ENCODE results near the gene RAPGEF5.

Gene RAPGEF5

GRCh38 chr7:22356701-22357310 lies at the start of gene RAPGEF5:
TSS of gene RAPGEF5 (minus strand) at chr7:22357154. CDS start at chr7:22357060, 94 bp downstream.
- H3K27me3 ChIP-seq (ENCODE audit: insufficient read depth, low read depth, severe bottlenecking): no peaks in the 10 kb centered on the region
- DNase-seq: peak; percentile 52
- peaks cover 6% of the 10 kb centered on the region for H3K9me3 ChIP-seq (ENCODE audit: severe bottlenecking)
- no peaks in the 10 kb centered on the region; the same call in 1 of the 2 replicates for H3K36me3 ChIP-seq
- H3K27ac ChIP-seq: peak within 1 kb of the TSS; percentile 41; the same call in 1 of the 2 replicates
- no peak for TF ChIP-seq CTCF (IDR thresholded peaks at IDR 0.05; ENCODE audit: low read depth, low read length)
- peak within 1 kb of the TSS; percentile 63 for H3K4me3 ChIP-seq (ENCODE audit: low read depth, low read length)

- Histone ChIP-seq H3K27me3 (ENCODE audit: insufficient read depth, low read depth, severe bottlenecking) (no peaks in the 10 kb centered on the region), H3K36me3 (no peaks in the 10 kb centered on the region), H3K4me3 (ENCODE audit: low read depth, low read length) (no peak overlapping the region), H3K9me3 (ENCODE audit: severe bottlenecking) (no peaks in the 10 kb centered on the region), H3K27ac (no peak overlapping the region)
- peak; percentile 22 for DNase-seq
- TF ChIP-seq CTCF (IDR thresholded peaks at IDR 0.05; ENCODE audit: low read depth, low read length): no peak
Observed at GRCh38 chr7:22406715-22407114, 49.8 kb upstream of the RAPGEF5 start.

GRCh38 chr7:22404421-22405023 lies 47.6 kb upstream of the RAPGEF5 start:
- no peak for TF ChIP-seq CTCF (IDR thresholded peaks at IDR 0.05; ENCODE audit: low read depth, low read length)
- Histone ChIP-seq H3K36me3 (no peaks in the 10 kb centered on the region), H3K27me3 (ENCODE audit: insufficient read depth, low read depth, severe bottlenecking) (no peaks in the 10 kb centered on the region), H3K4me3 (ENCODE audit: low read depth, low read length) (no peak overlapping the region), H3K9me3 (ENCODE audit: severe bottlenecking) (no peaks in the 10 kb centered on the region), H3K27ac (no peak overlapping the region)
- no peak for DNase-seq

GRCh38 chr7:22403344-22403743 lies 46.4 kb upstream of the RAPGEF5 start:
- DNase-seq: no peak
- Histone ChIP-seq H3K27ac (no peak overlapping the region), H3K27me3 (ENCODE audit: insufficient read depth, low read depth, severe bottlenecking) (no peaks in the 10 kb centered on the region), H3K4me3 (ENCODE audit: low read depth, low read length) (no peak overlapping the region), H3K9me3 (ENCODE audit: severe bottlenecking) (no peaks in the 10 kb centered on the region), H3K36me3 (no peaks in the 10 kb centered on the region)
- no peak for TF ChIP-seq CTCF (IDR thresholded peaks at IDR 0.05; ENCODE audit: low read depth, low read length)

- Histone ChIP-seq H3K4me3 (ENCODE audit: low read depth, low read length) (no peak overlapping the region), H3K27ac (no peak overlapping the region), H3K9me3 (ENCODE audit: severe bottlenecking) (no peaks in the 10 kb centered on the region), H3K27me3 (ENCODE audit: insufficient read depth, low read depth, severe bottlenecking) (no peaks in the 10 kb centered on the region), H3K36me3 (no peaks in the 10 kb centered on the region)
- TF ChIP-seq CTCF (IDR thresholded peaks at IDR 0.05; ENCODE audit: low read depth, low read length): no peak
- DNase-seq: no peak
Observed at GRCh38 chr7:22402250-22402649, 45.3 kb upstream of the RAPGEF5 start.

Measured in WERI-Rb-1 (cell line).